Measurements from ENCODE around the gene PEX14.

PEX14 gene

GRCh38 chr1:10670190-10670589, 195.4 kb downstream of the PEX14 start:
- TF ChIP-seq, protein P1, sequence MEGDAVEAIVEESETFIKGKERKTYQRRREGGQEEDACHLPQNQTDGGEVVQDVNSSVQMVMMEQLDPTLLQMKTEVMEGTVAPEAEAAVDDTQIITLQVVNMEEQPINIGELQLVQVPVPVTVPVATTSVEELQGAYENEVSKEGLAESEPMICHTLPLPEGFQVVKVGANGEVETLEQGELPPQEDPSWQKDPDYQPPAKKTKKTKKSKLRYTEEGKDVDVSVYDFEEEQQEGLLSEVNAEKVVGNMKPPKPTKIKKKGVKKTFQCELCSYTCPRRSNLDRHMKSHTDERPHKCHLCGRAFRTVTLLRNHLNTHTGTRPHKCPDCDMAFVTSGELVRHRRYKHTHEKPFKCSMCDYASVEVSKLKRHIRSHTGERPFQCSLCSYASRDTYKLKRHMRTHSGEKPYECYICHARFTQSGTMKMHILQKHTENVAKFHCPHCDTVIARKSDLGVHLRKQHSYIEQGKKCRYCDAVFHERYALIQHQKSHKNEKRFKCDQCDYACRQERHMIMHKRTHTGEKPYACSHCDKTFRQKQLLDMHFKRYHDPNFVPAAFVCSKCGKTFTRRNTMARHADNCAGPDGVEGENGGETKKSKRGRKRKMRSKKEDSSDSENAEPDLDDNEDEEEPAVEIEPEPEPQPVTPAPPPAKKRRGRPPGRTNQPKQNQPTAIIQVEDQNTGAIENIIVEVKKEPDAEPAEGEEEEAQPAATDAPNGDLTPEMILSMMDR (IDR thresholded peaks at IDR 0.05; ENCODE audit: insufficient read depth, low read depth, low read length, missing control alignments): no peak
- H3K4me3 ChIP-seq (ENCODE audit: low read length): no peak overlapping the region
- no peak for DNase-seq (ENCODE audit: low read depth)

- H3K4me3 ChIP-seq (ENCODE audit: low read length): no peak overlapping the region
- peak; percentile 38 for DNase-seq (ENCODE audit: low read depth)
- TF ChIP-seq, protein P1 (IDR thresholded peaks at IDR 0.05; ENCODE audit: insufficient read depth, low read depth, low read length, missing control alignments): no peak
Measured at GRCh38 chr1:10671090-10671489, 196.3 kb downstream of the PEX14 start.

GRCh38 chr1:10671622-10672342, 197.0 kb downstream of the PEX14 start:
- no peak for DNase-seq (ENCODE audit: low read depth)
- no peak overlapping the region for H3K4me3 ChIP-seq (ENCODE audit: low read length)
- TF ChIP-seq, protein P1 (IDR thresholded peaks at IDR 0.05; ENCODE audit: insufficient read depth, low read depth, low read length, missing control alignments): no peak

DNA sequence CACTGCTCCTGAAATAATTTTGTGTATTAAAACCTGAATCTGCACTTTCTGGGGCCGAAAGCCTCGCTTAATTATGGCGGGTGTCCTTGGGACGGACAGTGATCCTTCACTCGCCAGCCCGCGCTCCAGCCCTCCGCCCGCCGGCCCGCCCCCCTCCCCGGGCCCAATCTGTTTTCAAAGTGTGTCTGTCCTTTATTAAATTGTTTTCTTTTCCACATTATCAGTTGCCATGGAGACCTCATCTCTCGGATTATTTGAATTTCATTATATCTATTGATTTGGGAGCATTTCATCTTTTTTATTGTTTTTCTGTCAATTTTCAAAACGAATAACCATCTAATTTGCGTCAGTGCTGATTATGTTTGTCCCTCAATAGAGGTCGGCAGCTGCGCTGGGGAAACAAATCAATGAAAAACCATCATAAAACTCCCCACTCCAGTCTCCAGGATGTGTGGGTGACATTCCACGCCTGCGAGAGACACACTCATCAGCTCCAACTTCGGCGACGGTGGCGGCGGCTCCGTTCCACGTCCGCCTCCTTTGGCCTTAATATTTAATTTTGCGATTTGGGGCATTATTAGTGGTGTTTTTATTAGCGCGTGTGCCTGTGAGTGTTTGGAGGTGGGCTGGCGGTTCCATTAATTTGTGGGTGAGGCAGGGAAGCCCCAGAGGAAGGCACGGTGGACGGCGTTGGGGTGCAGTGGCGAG, 197.7 kb downstream of the PEX14 start:
- TF ChIP-seq, protein P1 (IDR thresholded peaks at IDR 0.05; ENCODE audit: insufficient read depth, low read depth, low read length, missing control alignments): no peak
- no peak for DNase-seq (ENCODE audit: low read depth)
- no peak overlapping the region for H3K4me3 ChIP-seq (ENCODE audit: low read length)

- H3K4me3 ChIP-seq (ENCODE audit: low read length): no peak overlapping the region
- no peak for DNase-seq (ENCODE audit: low read depth)
- TF ChIP-seq, protein P1 (IDR thresholded peaks at IDR 0.05; ENCODE audit: insufficient read depth, low read depth, low read length, missing control alignments): no peak
Measured at GRCh38 chr1:10673109-10673711, 198.5 kb downstream of the PEX14 start.

DNA sequence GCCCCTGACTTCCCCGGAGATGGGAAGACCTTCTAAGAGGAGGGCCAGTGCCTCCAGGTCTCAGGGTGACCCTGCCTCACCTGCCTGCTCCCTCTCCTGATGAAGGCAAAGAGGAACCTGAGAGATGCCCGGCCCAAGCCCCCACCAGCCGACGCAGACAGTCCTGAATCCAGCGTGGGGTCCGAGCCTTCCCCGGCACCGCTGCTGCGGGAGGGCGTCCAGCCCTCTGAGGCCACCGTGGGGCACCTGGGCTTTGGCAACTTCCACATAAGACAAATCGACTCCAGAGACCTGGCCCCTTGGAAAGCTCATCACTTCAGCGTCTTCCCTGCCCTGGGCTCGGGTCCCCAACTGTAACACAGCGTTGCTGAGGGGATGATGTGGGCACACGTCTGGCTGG, 199.5 kb downstream of the PEX14 start:
- TF ChIP-seq, protein P1 (IDR thresholded peaks at IDR 0.05; ENCODE audit: insufficient read depth, low read depth, low read length, missing control alignments): no peak
- DNase-seq (ENCODE audit: low read depth): no peak
- no peak overlapping the region for H3K4me3 ChIP-seq (ENCODE audit: low read length)
